ACC112 (cell line): Measurements from ENCODE around the gene CSNK1A1.
A peak's percentile ranks its signal among the peaks of the same experiment; 100 is the strongest.

Source experiments
- H2AFZ ChIP-seq: fragments of 200-600 bp; sonication (generic); one replicate; pipeline ENCODE4 v1.6.0; 2017; ENCODE audit warnings: antibody characterized with exemption, low read length; ENCODE audit not compliant: unreplicated experiment
- H3K27ac ChIP-seq: fragments of 200-600 bp; sonication (generic); 2 replicates; pipeline ENCODE4 v1.5.1; 2014; ENCODE audit warnings: low read depth, mild to moderate bottlenecking, antibody characterized with exemption, low read length, moderate library complexity
- H3K27me3 ChIP-seq: fragments of 200-600 bp; sonication (generic); 2 replicates; pipeline ENCODE4 v1.6.1; 2014; ENCODE audit warnings: mild to moderate bottlenecking, antibody characterized with exemption, low read length, moderate library complexity, mixed read lengths; ENCODE audit not compliant: insufficient read depth
- H3K36me3 ChIP-seq: fragments of 200-600 bp; sonication (generic); 2 replicates; pipeline ENCODE4 v1.6.1; 2016; ENCODE audit warnings: mild to moderate bottlenecking, antibody characterized with exemption, low read length, moderate library complexity, mixed read lengths; ENCODE audit not compliant: insufficient read depth
- H3K4me1 ChIP-seq: fragments of 200-600 bp; sonication (generic); one replicate; pipeline ENCODE4 v1.6.1; 2016; ENCODE audit warnings: low read length, mixed read lengths; ENCODE audit not compliant: insufficient read depth, unreplicated experiment, control insufficient read depth
- H3K4me3 ChIP-seq: fragments of 200-600 bp; sonication (generic); 2 replicates; pipeline ENCODE4 v1.5.1; 2014; ENCODE audit warnings: mild to moderate bottlenecking, low read depth, low read length
- H3K79me2 ChIP-seq: fragments of 200-600 bp; sonication (generic); one replicate; pipeline ENCODE4 v1.6.0; 2016; ENCODE audit warnings: low read length; ENCODE audit not compliant: control insufficient read depth, unreplicated experiment, insufficient read depth

CSNK1A1 gene

GRCh38 chr5:149456597-149457392 lies 94.4 kb downstream of the CSNK1A1 start:
- Histone ChIP-seq H3K4me3 (no peak overlapping the region), H3K79me2 (no peaks in the 10 kb centered on the region), H3K4me1 (peaks cover 39% of the 10 kb centered on the region), H3K36me3 (no peaks in the 10 kb centered on the region), H2AFZ (peak overlapping the region; percentile 48), H3K27ac (peak overlapping the region; percentile 62), H3K27me3 (no peaks in the 10 kb centered on the region)

GRCh38 chr5:149455889-149456409 lies 95.3 kb downstream of the CSNK1A1 start:
- Histone ChIP-seq H2AFZ (peak overlapping the region; percentile 48), H3K79me2 (no peaks in the 10 kb centered on the region), H3K4me1 (peaks cover 42% of the 10 kb centered on the region), H3K27me3 (no peaks in the 10 kb centered on the region), H3K4me3 (no peak overlapping the region), H3K36me3 (no peaks in the 10 kb centered on the region), H3K27ac (peak overlapping the region; percentile 62)

- H3K36me3 ChIP-seq: no peaks in the 10 kb centered on the region
- H3K4me1 ChIP-seq: peaks cover 55% of the 10 kb centered on the region
- H3K27ac ChIP-seq: peak overlapping the region; percentile 87
- no peaks in the 10 kb centered on the region for H3K27me3 ChIP-seq
- H3K4me3 ChIP-seq: no peak overlapping the region; the same call in 1 of the 2 replicates
- peak overlapping the region; percentile 61 for H2AFZ ChIP-seq
- H3K79me2 ChIP-seq: no peaks in the 10 kb centered on the region
These were observed 97.4 kb downstream of the CSNK1A1 start for GRCh38 chr5:149453618-149454415.

GRCh38 chr5:149452665-149453617 lies 98.3 kb downstream of the CSNK1A1 start:
- Histone ChIP-seq H3K36me3 (no peaks in the 10 kb centered on the region), H3K79me2 (no peaks in the 10 kb centered on the region), H3K4me1 (peaks cover 61% of the 10 kb centered on the region), H3K27ac (peak overlapping the region; percentile 87), H3K27me3 (no peaks in the 10 kb centered on the region), H3K4me3 (no peak overlapping the region; the same call in 1 of the 2 replicates), H2AFZ (peak overlapping the region; percentile 71)

DNA sequence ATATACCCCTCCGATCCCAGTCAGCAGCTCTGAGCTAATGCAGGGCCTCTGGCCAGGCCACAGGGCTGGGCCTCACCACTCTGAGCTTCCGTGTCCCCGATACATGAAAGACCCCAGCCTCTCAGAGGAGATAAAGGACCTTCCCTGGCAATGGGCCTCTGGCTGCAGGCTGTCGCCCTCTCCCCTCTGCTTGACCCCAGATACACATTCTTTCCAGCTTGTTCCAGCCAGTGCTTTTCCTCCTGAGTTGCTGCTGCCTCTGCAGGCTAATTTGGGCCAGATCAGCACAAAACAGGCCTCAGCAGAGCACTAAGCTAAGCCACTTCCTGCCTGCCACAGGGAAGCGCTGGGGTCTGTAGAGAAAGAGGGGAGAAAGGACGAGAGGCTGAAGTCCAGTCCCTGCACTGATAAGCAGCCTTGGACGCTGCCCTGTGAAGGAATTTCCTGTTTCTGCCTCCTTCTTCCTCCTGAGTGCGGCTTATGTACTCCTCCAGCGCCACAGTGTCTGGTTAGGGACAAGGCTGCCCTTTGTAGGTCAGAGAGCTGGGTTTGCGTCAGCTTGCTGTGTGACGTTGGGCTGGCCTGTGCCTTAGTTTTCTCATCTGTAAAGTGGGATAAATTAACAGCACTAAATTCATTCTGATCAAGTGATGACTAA lies 99.1 kb downstream of the CSNK1A1 start:
- no peaks in the 10 kb centered on the region for H3K27me3 ChIP-seq
- no peak overlapping the region for H3K4me3 ChIP-seq
- H3K36me3 ChIP-seq: no peaks in the 10 kb centered on the region
- H3K79me2 ChIP-seq: no peaks in the 10 kb centered on the region
- H3K27ac ChIP-seq: peak overlapping the region; percentile 87
- H3K4me1 ChIP-seq: peaks cover 61% of the 10 kb centered on the region
- peak overlapping the region; percentile 71 for H2AFZ ChIP-seq

- H3K27ac ChIP-seq: peak overlapping the region; percentile 59
- H3K36me3 ChIP-seq: no peaks in the 10 kb centered on the region
- no peak overlapping the region for H3K4me3 ChIP-seq
- H3K4me1 ChIP-seq: peaks cover 58% of the 10 kb centered on the region
- no peaks in the 10 kb centered on the region for H3K79me2 ChIP-seq
- no peaks in the 10 kb centered on the region for H3K27me3 ChIP-seq
- peak overlapping the region; percentile 69 for H2AFZ ChIP-seq
These were observed 101.0 kb downstream of the CSNK1A1 start for GRCh38 chr5:149450199-149450598.

DNA sequence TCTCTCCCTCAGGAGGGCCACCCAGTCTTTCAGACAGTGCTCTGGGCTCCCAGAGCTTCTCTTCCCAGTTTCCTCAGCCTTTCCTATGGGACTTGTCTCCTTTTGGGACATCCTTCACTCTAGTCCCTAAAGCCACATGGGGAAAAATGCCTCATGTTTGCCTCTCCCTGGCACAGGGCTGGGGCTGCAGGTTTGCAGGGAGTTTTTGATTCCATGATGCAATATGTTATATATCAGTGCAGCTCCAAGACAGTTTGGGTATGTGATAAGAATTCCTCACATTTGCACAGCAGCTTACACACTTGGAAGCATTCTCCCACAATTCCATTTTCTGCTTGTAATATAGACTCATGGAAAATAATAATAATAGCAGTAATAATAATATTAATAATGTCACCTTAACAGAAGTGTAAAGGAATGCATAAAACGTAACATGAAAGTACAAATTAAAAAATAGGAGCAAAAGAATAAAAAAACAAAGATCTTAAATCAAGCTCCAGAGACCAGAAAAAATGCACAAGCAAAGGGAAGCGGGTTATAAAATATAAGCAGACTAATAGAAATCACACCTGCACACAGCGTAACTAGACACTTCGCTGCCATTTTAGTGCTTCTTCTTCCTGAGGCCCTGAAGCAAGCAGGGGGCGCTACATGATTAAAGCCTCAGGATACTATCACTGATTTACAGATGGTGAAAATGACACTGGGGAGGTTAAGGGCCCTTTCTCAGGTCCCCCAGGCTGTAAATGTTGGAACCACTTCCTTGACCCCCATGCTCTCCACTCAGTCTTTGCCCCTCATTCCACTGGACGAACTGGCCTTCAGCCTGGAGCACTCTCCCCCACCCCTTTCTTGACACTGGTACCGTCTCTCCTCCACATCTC lies 102.2 kb downstream of the CSNK1A1 start:
- Histone ChIP-seq H3K36me3 (no peaks in the 10 kb centered on the region), H2AFZ (no peak overlapping the region), H3K4me1 (peaks cover 58% of the 10 kb centered on the region), H3K79me2 (no peaks in the 10 kb centered on the region), H3K4me3 (no peak overlapping the region), H3K27me3 (no peaks in the 10 kb centered on the region), H3K27ac (peak overlapping the region; percentile 31; the same call in 1 of the 2 replicates)

GRCh38 chr5:149448431-149448830 lies 102.8 kb downstream of the CSNK1A1 start:
- Histone ChIP-seq H3K4me3 (no peak overlapping the region), H2AFZ (no peak overlapping the region)

More at GRCh38 chr5:149448431-149448830, 102.8 kb downstream of the CSNK1A1 start:
- Histone ChIP-seq H3K4me1 (peaks cover 52% of the 10 kb centered on the region), H3K27ac (peak overlapping the region; percentile 31; the same call in 1 of the 2 replicates), H3K79me2 (no peaks in the 10 kb centered on the region), H3K27me3 (no peaks in the 10 kb centered on the region), H3K36me3 (no peaks in the 10 kb centered on the region)
